HG02759 (cell line): Measurements from ENCODE around the gene NUDT3.
A peak's percentile ranks its signal among the peaks of the same experiment; 100 is the strongest.
"Not testable (repeated sequence)": the region's sequence is repeated elsewhere in the genome, so short reads cannot be mapped to it uniquely, and the experiment has no call there.

Experiments
- ATAC-seq: cut with Tn5 transposase; IDR thresholded peaks from one replicate; pipeline ENCODE4 v1.9.1; 2021; ENCODE audit warnings: mild to moderate bottlenecking, moderate library complexity; ENCODE audit not compliant: unreplicated experiment

Gene NUDT3

GRCh38 chr6:34298941-34299340 is 93.5 kb downstream of the NUDT3 start:
- ATAC-seq: no peak

GRCh38 chr6:34295721-34296120 is 96.7 kb downstream of the NUDT3 start:
- peak; percentile 90 for ATAC-seq

DNA sequence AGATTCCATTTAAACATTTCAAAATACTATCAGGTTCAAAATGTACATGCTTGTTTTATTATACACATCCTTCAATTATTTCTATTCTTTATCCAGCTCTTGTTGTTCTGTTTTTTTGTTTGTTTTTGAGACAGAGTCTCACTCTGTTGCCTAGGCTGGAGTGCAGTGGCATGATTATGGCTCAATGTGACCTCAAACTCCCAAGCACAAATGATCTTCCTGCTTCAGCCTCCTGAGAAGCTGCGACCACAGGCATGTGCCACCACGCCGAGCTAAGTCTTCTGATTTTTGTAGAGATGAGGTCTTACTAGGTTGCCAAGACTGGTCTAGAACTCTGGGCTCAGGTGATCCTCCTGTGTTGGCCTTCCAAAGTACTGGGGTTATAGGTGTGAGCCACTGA is 99.5 kb downstream of the NUDT3 start:
- ATAC-seq: no peak

- ATAC-seq: no peak
Observed at GRCh38 chr6:34289137-34289536, 103.3 kb downstream of the NUDT3 start.

DNA sequence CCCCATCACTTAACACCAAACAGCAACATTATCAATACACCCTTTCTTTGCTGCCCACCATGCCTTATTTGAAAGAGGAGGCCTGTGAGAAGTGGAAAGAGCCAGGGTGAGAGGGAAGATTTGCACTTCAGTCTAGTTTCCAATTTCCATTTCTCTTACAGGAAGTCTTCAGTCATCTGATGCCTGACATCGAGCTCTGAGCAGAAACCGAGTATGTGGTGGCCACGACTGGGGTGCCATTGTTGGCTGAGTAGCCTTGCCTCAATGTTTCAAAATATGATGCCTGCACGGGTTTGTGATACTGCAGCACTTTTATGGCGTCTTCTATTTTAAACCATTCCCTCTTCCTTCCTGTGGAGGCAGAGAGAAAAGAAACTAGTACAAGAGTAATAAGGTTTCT is 103.9 kb downstream of the NUDT3 start:
- ATAC-seq: no peak

GRCh38 chr6:34285448-34286164 is 106.9 kb downstream of the NUDT3 start:
- no peak for ATAC-seq

- no peak for ATAC-seq
Observed at GRCh38 chr6:34284563-34285447, 107.7 kb downstream of the NUDT3 start.

GRCh38 chr6:34281702-34282334 is 110.7 kb downstream of the NUDT3 start:
- no peak for ATAC-seq

DNA sequence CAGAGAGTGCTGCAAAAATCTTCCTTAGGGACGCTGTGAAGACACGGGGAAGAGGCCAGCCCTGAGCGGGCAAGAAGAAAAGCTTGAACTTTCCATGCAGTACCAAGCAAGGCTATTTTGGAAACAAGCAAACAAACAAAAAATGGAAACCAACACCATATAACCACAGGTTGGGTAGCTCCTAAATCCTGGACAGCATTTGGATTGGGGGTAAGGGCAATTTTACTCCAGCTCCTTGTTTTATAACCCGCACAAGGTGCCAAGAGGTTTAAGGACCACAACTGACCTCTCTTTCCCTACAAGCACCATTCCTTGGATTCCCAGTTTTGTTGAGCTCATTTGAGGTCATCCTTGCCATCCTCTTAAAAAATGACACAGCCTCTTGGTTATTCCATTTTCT is 112.3 kb downstream of the NUDT3 start:
- ATAC-seq: no peak

GRCh38 chr6:34278833-34279232 is 113.6 kb downstream of the NUDT3 start:
- ATAC-seq: no peak

DNA sequence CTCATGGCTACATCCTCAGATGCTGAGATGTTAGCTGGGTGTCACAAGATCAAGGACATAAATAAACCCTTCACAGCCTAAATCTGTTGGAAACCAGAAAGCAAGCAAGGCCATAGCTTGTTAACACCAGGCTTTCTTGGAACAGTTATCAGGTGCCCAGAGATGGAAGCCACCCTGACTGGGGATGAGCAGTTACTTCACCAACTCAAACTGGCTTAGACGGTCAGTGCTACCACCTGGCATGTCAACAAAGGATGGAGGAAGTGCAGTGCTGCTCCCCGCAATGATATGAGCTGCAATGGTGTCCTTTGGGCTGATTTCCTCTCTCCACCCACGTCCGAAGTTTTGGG is 114.7 kb downstream of the NUDT3 start:
- ATAC-seq: no peak

- ATAC-seq: no peak
Observed at GRCh38 chr6:34276881-34277762, 115.3 kb downstream of the NUDT3 start.

DNA sequence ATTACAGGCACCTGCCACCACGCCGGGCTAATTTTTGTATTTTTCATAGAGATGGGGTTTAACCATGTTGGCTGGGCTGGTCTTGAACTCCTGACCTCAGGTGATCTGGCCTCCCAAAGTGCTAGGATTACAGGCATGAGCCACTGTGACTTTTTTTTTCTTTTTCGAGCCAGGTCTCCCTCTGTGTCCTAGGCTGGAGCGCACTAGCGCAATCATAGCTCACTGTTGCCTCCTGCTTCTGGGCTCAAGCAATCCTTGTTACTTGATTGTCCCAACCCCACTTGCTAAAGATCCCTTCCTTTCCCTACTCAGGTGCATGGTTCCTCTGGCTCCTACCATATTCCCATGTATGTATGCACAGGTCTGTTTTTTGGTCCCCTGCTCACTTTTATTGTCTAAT is 116.3 kb downstream of the NUDT3 start:
- ATAC-seq: no peak

DNA sequence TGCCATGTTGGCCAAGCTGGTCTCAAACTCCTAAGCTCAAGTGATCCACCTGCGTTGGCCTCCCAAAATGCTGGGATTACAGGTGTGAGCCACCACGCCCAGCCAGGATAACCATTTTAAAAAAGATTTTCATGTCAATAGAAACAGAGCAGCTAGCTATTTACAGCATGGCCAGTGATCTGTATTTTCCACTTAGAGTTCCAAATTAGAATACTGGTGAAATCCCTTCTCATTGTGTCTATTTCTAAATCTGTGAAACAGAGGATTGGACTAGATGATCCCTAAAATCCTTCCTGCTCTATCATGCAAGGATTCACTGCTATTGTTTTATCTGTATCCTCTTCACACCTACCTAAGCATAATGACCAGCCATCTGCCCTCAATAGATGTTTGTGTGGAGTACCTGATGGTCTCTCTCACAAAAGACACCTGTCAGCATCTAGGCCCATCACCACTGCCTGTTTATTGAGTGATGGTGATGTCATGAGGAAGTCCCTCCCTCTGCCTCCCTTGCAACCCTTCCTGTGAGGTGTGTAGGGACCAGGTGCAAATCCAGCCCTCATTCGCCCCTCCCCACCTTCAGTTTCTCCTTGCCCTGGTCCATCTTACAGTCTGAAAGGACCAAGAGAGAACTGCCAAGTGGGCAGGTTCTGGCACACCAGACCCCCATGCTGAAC is 117.2 kb downstream of the NUDT3 start:
- no peak for ATAC-seq

- ATAC-seq: no peak
Observed at GRCh38 chr6:34274129-34274528, 118.3 kb downstream of the NUDT3 start.

- no peak for ATAC-seq
Observed at GRCh38 chr6:34273242-34273805, 119.1 kb downstream of the NUDT3 start.

DNA sequence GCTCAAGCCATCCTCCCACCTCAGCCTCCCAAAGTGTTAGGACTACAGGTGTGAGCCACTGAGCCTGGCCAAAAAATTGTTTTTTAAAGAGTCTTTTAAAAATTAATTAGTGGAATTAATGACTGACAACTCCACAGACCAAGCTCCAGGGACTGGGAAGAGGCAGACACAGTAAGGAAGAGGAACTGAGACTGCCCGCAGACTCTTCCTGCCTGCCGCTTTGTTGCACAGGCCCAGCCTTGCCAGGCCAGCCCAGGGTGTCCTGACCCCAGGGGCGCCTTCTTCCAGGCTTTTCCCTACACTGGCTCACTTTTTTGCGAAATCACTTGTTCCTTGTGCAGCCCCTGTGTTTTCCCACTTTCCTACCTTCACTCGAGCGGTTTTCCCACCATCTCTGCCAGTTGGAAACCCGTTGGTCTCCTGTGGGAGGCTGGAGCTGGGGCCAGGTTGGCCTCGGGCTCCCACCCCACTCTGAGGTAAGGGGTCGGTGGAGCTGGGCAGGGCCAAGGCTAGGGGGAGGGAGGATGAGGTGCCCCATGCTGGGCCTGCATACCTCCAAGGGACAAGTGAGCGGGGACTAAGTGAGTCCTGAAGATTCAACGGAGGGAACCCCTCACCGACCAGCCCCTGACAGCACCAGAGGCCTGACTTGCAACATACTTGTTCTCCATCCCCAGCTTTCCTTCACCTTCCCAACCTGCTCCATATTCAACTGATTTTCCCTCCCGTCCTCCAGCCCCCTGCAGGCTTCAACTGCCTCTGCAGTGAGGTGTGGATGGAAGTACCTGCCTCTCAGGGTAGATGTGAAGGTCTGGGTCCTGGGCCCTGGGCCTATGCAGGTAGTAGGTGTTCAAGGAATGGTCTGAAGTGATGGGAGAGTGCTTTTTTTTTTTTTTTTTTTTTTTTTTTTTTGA is 120.2 kb downstream of the NUDT3 start:
- ATAC-seq: no peak

GRCh38 chr6:34269658-34270341 is 122.7 kb downstream of the NUDT3 start:
- not testable (repeated sequence) for ATAC-seq
